Measurements from ENCODE around the gene SCUBE3.

The SCUBE3 gene

GRCh38 chr6:35213824-35214756 lies at the start of gene SCUBE3:
SCUBE3 (plus strand) TSS chr6:35213956; CDS start chr6:35214419, 463 bp downstream.
- no peak for DNase-seq (ENCODE audit: low read depth, low spot score)
- Histone ChIP-seq H3K4me3 (peak within 1 kb of the TSS; percentile 76), H3K9ac (ENCODE audit: insufficient read length) (no peak within 1 kb of the TSS)

GRCh38 chr6:35164277-35164676 lies 49.5 kb upstream of the SCUBE3 start:
- no peak overlapping the region for H3K9ac ChIP-seq (ENCODE audit: insufficient read length)
- no peak overlapping the region for H3K27ac ChIP-seq
- TF ChIP-seq POLR2AphosphoS5 (IDR thresholded peaks at IDR 0.05; ENCODE audit: borderline replicate concordance, low read depth, low read length) (no peak), FOXP2 (optimal IDR thresholded peaks at IDR 0.05; ENCODE audit: control extremely low read depth, extremely low read length, insufficient read depth) (no peak), EZH2 (IDR thresholded peaks at IDR 0.05) (no peak)
- H3K4me3 ChIP-seq: no peak overlapping the region
- no peaks in the 10 kb centered on the region for H3K36me3 ChIP-seq (ENCODE audit: insufficient read depth, low read length)
- DNase-seq (ENCODE audit: low read depth, low spot score): no peak
- no peaks in the 10 kb centered on the region for H3K9me3 ChIP-seq (ENCODE audit: low read depth, low read length)

More at GRCh38 chr6:35213824-35214756, at the start of gene SCUBE3:
- TF ChIP-seq FOXP2 (optimal IDR thresholded peaks at IDR 0.05; ENCODE audit: control extremely low read depth, extremely low read length, insufficient read depth) (no peak), POLR2AphosphoS5 (IDR thresholded peaks at IDR 0.05; ENCODE audit: borderline replicate concordance, low read depth, low read length) (no peak), EZH2 (IDR thresholded peaks at IDR 0.05) (no peak)
- no peaks in the 10 kb centered on the region for H3K9me3 ChIP-seq (ENCODE audit: low read depth, low read length)
- H3K27ac ChIP-seq: no peak within 1 kb of the TSS
- H3K36me3 ChIP-seq (ENCODE audit: insufficient read depth, low read length): no peaks in the 10 kb centered on the region

- Histone ChIP-seq H3K9ac (ENCODE audit: insufficient read length) (no peak overlapping the region), H3K9me3 (ENCODE audit: low read depth, low read length) (no peaks in the 10 kb centered on the region), H3K36me3 (ENCODE audit: insufficient read depth, low read length) (no peaks in the 10 kb centered on the region), H3K27ac (no peak overlapping the region), H3K4me3 (no peak overlapping the region)
- DNase-seq (ENCODE audit: low read depth, low spot score): no peak
- no peak for TF ChIP-seq POLR2AphosphoS5 (IDR thresholded peaks at IDR 0.05; ENCODE audit: borderline replicate concordance, low read depth, low read length)
- TF ChIP-seq FOXP2 (optimal IDR thresholded peaks at IDR 0.05; ENCODE audit: control extremely low read depth, extremely low read length, insufficient read depth): no peak
- no peak for TF ChIP-seq EZH2 (IDR thresholded peaks at IDR 0.05)
Observed at GRCh38 chr6:35164868-35165267, 48.9 kb upstream of the SCUBE3 start.

- no peak for TF ChIP-seq EZH2 (IDR thresholded peaks at IDR 0.05)
Observed at GRCh38 chr6:35165630-35166071, 48.1 kb upstream of the SCUBE3 start.

GRCh38 chr6:35166116-35166515 lies 47.6 kb upstream of the SCUBE3 start:
- H3K9ac ChIP-seq (ENCODE audit: insufficient read length): no peak overlapping the region
- no peak overlapping the region for H3K4me3 ChIP-seq
- no peak for TF ChIP-seq POLR2AphosphoS5 (IDR thresholded peaks at IDR 0.05; ENCODE audit: borderline replicate concordance, low read depth, low read length)
- no peak for TF ChIP-seq EZH2 (IDR thresholded peaks at IDR 0.05)
- TF ChIP-seq FOXP2 (optimal IDR thresholded peaks at IDR 0.05; ENCODE audit: control extremely low read depth, extremely low read length, insufficient read depth): no peak
- DNase-seq (ENCODE audit: low read depth, low spot score): no peak
- H3K27ac ChIP-seq: no peak overlapping the region
- no peaks in the 10 kb centered on the region for H3K36me3 ChIP-seq (ENCODE audit: insufficient read depth, low read length)
- H3K9me3 ChIP-seq (ENCODE audit: low read depth, low read length): no peaks in the 10 kb centered on the region

More at GRCh38 chr6:35165630-35166071, 48.1 kb upstream of the SCUBE3 start:
- H3K4me3 ChIP-seq: no peak overlapping the region
- H3K36me3 ChIP-seq (ENCODE audit: insufficient read depth, low read length): no peaks in the 10 kb centered on the region
- H3K9ac ChIP-seq (ENCODE audit: insufficient read length): no peak overlapping the region
- H3K27ac ChIP-seq: no peak overlapping the region
- no peaks in the 10 kb centered on the region for H3K9me3 ChIP-seq (ENCODE audit: low read depth, low read length)
- DNase-seq (ENCODE audit: low read depth, low spot score): no peak

GRCh38 chr6:35166520-35166919 lies 47.2 kb upstream of the SCUBE3 start:
- H3K4me3 ChIP-seq: no peak overlapping the region
- no peak overlapping the region for H3K27ac ChIP-seq
- no peak for DNase-seq (ENCODE audit: low read depth, low spot score)
- H3K9me3 ChIP-seq (ENCODE audit: low read depth, low read length): no peaks in the 10 kb centered on the region
- TF ChIP-seq POLR2AphosphoS5 (IDR thresholded peaks at IDR 0.05; ENCODE audit: borderline replicate concordance, low read depth, low read length): no peak
- no peak for TF ChIP-seq EZH2 (IDR thresholded peaks at IDR 0.05)
- no peak for TF ChIP-seq FOXP2 (optimal IDR thresholded peaks at IDR 0.05; ENCODE audit: control extremely low read depth, extremely low read length, insufficient read depth)
- no peaks in the 10 kb centered on the region for H3K36me3 ChIP-seq (ENCODE audit: insufficient read depth, low read length)
- no peak overlapping the region for H3K9ac ChIP-seq (ENCODE audit: insufficient read length)

GRCh38 chr6:35167505-35167904 lies 46.3 kb upstream of the SCUBE3 start:
- no peak for TF ChIP-seq POLR2AphosphoS5 (IDR thresholded peaks at IDR 0.05; ENCODE audit: borderline replicate concordance, low read depth, low read length)
- no peak overlapping the region for H3K9ac ChIP-seq (ENCODE audit: insufficient read length)
- no peaks in the 10 kb centered on the region for H3K36me3 ChIP-seq (ENCODE audit: insufficient read depth, low read length)
- no peak for DNase-seq (ENCODE audit: low read depth, low spot score)
- no peaks in the 10 kb centered on the region for H3K9me3 ChIP-seq (ENCODE audit: low read depth, low read length)
- no peak overlapping the region for H3K4me3 ChIP-seq
- no peak overlapping the region for H3K27ac ChIP-seq

GRCh38 chr6:35168461-35168861 lies 45.3 kb upstream of the SCUBE3 start:
- H3K36me3 ChIP-seq (ENCODE audit: insufficient read depth, low read length): no peaks in the 10 kb centered on the region
- no peaks in the 10 kb centered on the region for H3K9me3 ChIP-seq (ENCODE audit: low read depth, low read length)
- H3K4me3 ChIP-seq: no peak overlapping the region
- H3K27ac ChIP-seq: no peak overlapping the region
- TF ChIP-seq FOXP2 (optimal IDR thresholded peaks at IDR 0.05; ENCODE audit: control extremely low read depth, extremely low read length, insufficient read depth) (no peak), POLR2AphosphoS5 (IDR thresholded peaks at IDR 0.05; ENCODE audit: borderline replicate concordance, low read depth, low read length) (no peak), EZH2 (IDR thresholded peaks at IDR 0.05) (no peak)
- DNase-seq (ENCODE audit: low read depth, low spot score): no peak
- no peak overlapping the region for H3K9ac ChIP-seq (ENCODE audit: insufficient read length)

Data from SK-N-MC (cell line).